Activated T-cell treated with anti-CD3 and anti-CD28 coated beads, Interleukin-2, amount 50 U/mL, for 72 hours (primary cell): Measurements from ENCODE around the gene MED26. TPM values are rescaled to one million over a fixed set of nuclear protein-coding genes. Genes with fewer than 3 reads are reported as not detected.
"Not testable (repeated sequence)": the region's sequence is repeated elsewhere in the genome, so short reads cannot be mapped to it uniquely, and the experiment has no call there.

Experiments
- ATAC-seq, 2 donors: fragments of 150-1000 bp; cut with Tn5 transposase; replicated peaks in 1 of 2; 2 replicates each; pipeline ENCODE4 v1.10.0; 2021; ENCODE audit warnings: moderate library complexity in 2 of 2, mild to moderate bottlenecking in 1 of 2
- DNase-seq, 2 donors: peaks; one replicate each; pipeline ENCODE4 v3.0.0; 2021 to 2022; ENCODE audit warnings: mixed read lengths in 1 of 2
- H3K27ac Mint-ChIP-seq: one replicate; pipeline ENCODE4 v1.8.0; 2022; ENCODE audit warnings: mild to moderate bottlenecking, moderate library complexity, mixed read lengths
- H3K27me3 Mint-ChIP-seq: one replicate; pipeline ENCODE4 v1.8.0; 2022; ENCODE audit warnings: low read depth, mixed read lengths
- H3K36me3 Mint-ChIP-seq, 2 donors: one replicate each; pipeline ENCODE4 v1.8.0; 2022; ENCODE audit warnings: mixed read lengths in 2 of 2, mild to moderate bottlenecking in 1 of 2; ENCODE audit not compliant: insufficient read depth in 2 of 2
- H3K4me1 Mint-ChIP-seq: one replicate; pipeline ENCODE4 v1.8.0; 2022; ENCODE audit warnings: low read depth, mixed read lengths
- H3K4me3 Mint-ChIP-seq, 2 donors: one replicate each; pipeline ENCODE4 v1.8.0; 2022; ENCODE audit warnings: mild to moderate bottlenecking in 2 of 2, mixed read lengths in 2 of 2, moderate library complexity in 2 of 2
- H3K9me3 Mint-ChIP-seq, 2 donors: one replicate each; pipeline ENCODE4 v1.8.0; 2022; ENCODE audit warnings: mixed read lengths in 2 of 2
- total RNA-seq, 2 donors: library from RNA; stranded (reverse); gene quantifications; one replicate each; pipeline ENCODE4 v1.2.3, GENCODE V29; 2022

The MED26 gene
- total RNA-seq, 2 donors from 2014 or later: 18.6 to 20.2 TPM

DNA sequence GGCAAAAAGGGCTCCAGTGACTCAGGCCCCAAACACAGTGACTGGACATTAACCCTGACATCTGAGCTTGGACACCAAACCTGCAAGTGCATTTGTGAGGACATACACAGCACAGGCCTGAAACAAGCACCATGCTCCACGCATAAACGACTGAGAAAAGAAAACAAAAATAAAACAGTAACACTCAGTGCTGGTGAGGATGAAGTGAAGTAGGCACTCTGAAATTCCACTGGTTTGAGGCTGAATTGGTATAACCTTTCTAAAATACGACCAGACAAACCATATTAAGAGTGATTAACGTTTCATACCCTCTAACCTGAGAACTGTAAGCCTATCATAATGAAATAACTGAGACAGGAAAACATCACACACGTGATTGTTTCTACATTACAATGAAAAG, 61.3 kb downstream of the MED26 start:
- H3K27me3 Mint-ChIP-seq: no peaks in the 10 kb centered on the region
- no peaks in the 10 kb centered on the region for H3K9me3 Mint-ChIP-seq
- DNase-seq (no peak), ATAC-seq (no peak)
- H3K36me3 Mint-ChIP-seq: peaks cover 11 to 18% of the 10 kb centered on the region in 2 donors
- peak overlapping the region; percentile 98 for H3K27ac Mint-ChIP-seq
- peak overlapping the region; percentile 83 to 85 for H3K4me3 Mint-ChIP-seq
- peaks cover 45% of the 10 kb centered on the region for H3K4me1 Mint-ChIP-seq

DNA sequence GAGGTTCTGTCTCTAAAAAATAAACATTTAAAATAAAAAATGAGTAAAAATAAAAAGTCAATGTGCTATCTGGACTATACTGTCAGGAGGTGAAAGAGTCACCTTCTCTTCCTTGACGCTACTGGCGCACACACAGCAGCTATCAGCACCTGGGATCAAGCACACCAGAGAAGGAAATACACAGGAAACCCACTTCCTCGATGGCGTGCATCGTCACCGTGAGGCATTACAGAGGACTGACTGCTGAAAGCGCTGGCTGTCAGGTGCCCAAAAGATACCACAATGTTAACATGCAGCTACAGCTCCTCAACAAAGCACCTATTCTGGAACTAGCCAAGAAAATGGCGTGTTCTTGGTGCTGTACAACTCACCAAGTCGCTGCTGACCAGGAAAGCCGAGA, 61.8 kb downstream of the MED26 start:
- peaks cover 40% of the 10 kb centered on the region for H3K4me1 Mint-ChIP-seq
- peak overlapping the region; percentile 98 for H3K27ac Mint-ChIP-seq
- no peaks in the 10 kb centered on the region for H3K27me3 Mint-ChIP-seq
- ATAC-seq (peak; percentile 95 to 98), DNase-seq (peak; percentile 62)
- peak overlapping the region; percentile 83 to 85 for H3K4me3 Mint-ChIP-seq
- H3K9me3 Mint-ChIP-seq: no peaks in the 10 kb centered on the region
- peaks cover 11 to 18% of the 10 kb centered on the region in 2 donors for H3K36me3 Mint-ChIP-seq

DNA sequence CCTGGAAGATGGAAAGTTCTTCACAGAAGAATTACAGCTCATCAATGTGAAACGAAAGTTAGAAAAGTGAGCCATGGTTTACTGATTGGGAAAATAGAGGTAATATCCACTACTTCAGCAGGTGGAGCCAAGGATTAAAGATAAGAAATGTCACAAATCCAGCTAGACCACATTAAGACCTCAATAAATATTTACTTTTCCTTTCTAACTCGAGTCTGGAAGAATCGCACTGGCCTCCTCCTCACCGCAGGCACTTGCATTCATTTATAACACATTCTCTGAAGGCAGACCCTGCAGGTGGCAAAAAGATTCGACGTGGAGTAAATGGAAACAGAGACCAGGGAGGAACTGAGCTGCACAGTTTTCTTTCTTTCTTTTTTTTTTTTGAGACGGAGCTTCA, 63.2 kb downstream of the MED26 start:
- H3K27me3 Mint-ChIP-seq: no peaks in the 10 kb centered on the region

DNA sequence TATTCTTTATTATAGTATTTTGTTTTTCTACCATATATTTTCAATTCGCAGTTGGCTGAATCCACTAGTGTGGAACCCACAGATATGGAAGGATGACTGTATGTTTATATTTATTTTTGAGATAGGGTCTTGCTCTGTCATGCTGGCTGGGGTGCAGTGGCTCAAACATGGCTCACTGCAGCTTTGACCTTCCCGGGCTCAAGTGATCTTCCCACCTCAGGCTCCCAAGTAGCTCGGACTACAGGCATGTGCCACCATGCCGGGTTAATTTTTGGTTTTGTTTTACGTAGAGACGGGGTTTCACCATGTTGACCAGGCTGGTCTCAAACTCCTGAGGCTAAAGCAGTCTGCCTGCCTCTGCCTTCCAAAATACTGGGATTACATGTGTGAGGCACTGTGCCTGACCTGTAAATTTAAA, 65.4 kb downstream of the MED26 start:
- H3K4me3 Mint-ChIP-seq: no peak overlapping the region
- no peaks in the 10 kb centered on the region for H3K27me3 Mint-ChIP-seq
- peaks cover 11 to 27% of the 10 kb centered on the region in 2 donors for H3K36me3 Mint-ChIP-seq
- H3K4me1 Mint-ChIP-seq: peaks cover 12% of the 10 kb centered on the region
- no peak for DNase-seq
- no peak for ATAC-seq
- H3K27ac Mint-ChIP-seq: no peak overlapping the region
- H3K9me3 Mint-ChIP-seq: no peaks in the 10 kb centered on the region

More for the DNA sequence above, 63.2 kb downstream of the MED26 start:
- H3K4me1 Mint-ChIP-seq: peaks cover 28% of the 10 kb centered on the region
- no peaks in the 10 kb centered on the region for H3K9me3 Mint-ChIP-seq
- DNase-seq: no peak
- no peak for ATAC-seq
- H3K36me3 Mint-ChIP-seq: peaks cover 11 to 22% of the 10 kb centered on the region in 2 donors
- H3K27ac Mint-ChIP-seq: no peak overlapping the region
- no peak overlapping the region for H3K4me3 Mint-ChIP-seq

DNA sequence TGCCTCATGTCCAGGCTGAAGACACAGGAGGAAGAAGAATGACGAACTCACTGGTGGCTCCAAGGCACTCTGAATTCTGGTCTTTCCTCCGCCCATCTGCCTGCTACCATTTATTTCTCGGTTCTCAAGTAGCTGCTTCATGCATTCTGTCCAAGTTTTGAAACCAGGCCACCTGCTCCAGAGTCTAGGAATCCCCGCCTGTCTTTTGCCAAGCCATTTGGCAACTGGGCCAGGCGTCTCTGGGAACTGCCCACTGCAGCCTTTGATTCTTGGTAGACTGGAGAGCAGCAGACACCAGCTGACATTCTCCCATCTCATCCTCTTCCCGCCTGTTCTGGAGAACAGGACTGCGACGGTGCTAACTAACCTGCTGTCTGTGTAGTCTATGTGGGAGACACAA, 66.6 kb downstream of the MED26 start:
- DNase-seq: no peak
- peaks cover 6% of the 10 kb centered on the region for H3K4me1 Mint-ChIP-seq
- H3K27ac Mint-ChIP-seq: no peak overlapping the region
- H3K9me3 Mint-ChIP-seq: no peaks in the 10 kb centered on the region
- no peaks in the 10 kb centered on the region for H3K27me3 Mint-ChIP-seq
- H3K36me3 Mint-ChIP-seq: peaks cover 11 to 21% of the 10 kb centered on the region in 2 donors
- ATAC-seq: no peak
- no peak overlapping the region for H3K4me3 Mint-ChIP-seq

DNA sequence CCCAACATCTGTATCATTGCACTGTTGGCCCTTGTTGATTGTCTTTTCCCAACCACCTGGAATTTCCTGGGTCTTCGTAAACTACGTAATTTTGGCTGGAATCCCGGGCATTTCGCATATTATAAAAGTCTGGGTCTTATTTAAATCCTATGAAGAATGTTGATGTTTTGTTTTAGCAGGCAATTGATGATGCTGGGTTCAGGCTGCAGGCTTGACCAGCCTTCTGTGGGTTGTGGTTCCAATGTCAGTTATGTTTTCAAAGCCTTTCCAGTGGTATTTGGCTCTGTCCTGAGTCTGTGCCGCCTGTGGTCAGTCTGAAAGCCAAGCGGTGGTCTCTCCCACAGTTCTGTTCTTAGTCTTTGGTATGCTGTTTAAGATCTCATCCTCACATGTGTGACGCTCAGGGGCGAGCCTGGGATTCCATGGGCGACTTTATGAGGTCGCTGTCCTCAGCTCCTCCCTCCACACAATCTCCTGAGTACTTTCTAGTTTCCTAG, 68.2 kb downstream of the MED26 start:
- H3K9me3 Mint-ChIP-seq: no peaks in the 10 kb centered on the region
- H3K27me3 Mint-ChIP-seq: no peaks in the 10 kb centered on the region
- ATAC-seq: no peak
- peaks cover 8 to 19% of the 10 kb centered on the region in 2 donors for H3K36me3 Mint-ChIP-seq
- H3K4me1 Mint-ChIP-seq: no peaks in the 10 kb centered on the region
- no peak for DNase-seq
- no peak overlapping the region for H3K4me3 Mint-ChIP-seq
- no peak overlapping the region for H3K27ac Mint-ChIP-seq

DNA sequence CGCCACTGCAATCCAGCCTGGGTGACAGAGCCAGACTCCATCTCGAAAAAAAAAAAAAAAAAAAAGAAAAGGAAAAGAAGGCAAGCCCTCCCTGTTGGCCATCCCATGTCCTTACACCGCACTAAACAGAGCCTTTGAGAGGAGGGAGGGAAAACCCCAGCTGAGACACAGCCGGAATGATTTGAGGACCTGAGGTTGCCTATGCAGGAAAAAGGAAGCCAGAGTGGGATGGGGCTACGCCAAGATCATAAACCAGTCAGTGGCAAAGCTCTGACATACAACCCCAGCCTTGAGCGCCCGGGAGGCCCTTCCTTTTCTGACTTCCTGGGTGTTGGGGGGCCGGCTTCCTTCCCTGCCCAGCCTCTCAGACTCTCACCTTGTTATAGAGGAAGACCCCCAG, 73.2 kb downstream of the MED26 start:
- Mint-ChIP-seq H3K4me3 (no peak overlapping the region), H3K27ac (peak overlapping the region; percentile 84), H3K27me3 (no peaks in the 10 kb centered on the region), H3K9me3 (no peaks in the 10 kb centered on the region), H3K4me1 (peaks cover 15% of the 10 kb centered on the region), H3K36me3 (peaks cover 9 to 14% of the 10 kb centered on the region in 2 donors)
- DNase-seq (no peak), ATAC-seq (no peak)

DNA sequence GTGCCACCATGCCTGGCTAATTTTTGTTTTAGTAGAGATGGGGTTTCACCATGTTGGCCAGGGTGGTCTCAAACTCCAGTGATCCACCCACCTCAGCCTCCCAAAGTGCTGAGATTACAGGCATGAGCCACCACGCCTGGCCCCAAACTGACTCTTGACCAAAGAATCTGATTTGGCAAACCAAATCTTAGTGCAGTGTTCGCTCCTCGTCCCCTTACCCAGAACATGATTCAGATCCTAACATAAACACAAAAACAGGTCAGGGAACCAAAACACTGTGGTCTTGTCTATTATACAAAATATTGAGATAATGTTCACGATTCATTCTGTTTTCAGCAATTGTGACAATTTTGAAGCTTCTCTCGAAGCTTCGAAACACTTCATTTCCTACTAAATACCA, 76.1 kb downstream of the MED26 start:
- DNase-seq, H3K36me3 Mint-ChIP-seq, H3K27ac Mint-ChIP-seq, H3K9me3 Mint-ChIP-seq, H3K27me3 Mint-ChIP-seq, H3K4me3 Mint-ChIP-seq, ATAC-seq: not testable (repeated sequence)
- H3K4me1 Mint-ChIP-seq: peaks cover 28% of the 10 kb centered on the region

DNA sequence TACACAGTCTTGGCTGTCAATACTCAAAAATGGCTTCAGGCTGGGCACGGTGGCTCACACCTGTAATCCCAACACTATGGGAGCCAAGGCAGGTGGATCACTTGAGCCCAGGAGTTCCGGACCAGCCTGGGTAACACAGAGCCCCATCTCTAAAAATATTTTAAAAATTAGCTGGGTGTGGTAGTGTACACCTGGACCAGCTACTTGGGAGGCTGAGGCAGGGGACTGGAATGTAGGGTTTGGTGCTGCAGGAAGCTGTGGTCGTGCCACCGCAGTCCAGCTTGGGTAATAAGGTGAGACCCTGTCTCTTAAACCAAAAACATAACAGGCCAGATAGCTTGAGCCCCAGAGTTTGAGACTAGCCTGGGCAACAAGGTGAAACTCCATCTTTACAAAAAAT, 79.0 kb downstream of the MED26 start:
- peaks cover 39% of the 10 kb centered on the region for H3K4me1 Mint-ChIP-seq
- no peak for DNase-seq
- peaks cover 4 to 5% of the 10 kb centered on the region in 2 donors for H3K36me3 Mint-ChIP-seq
- H3K27me3 Mint-ChIP-seq: no peaks in the 10 kb centered on the region
- H3K9me3 Mint-ChIP-seq: no peaks in the 10 kb centered on the region
- no peak for ATAC-seq
- H3K4me3 Mint-ChIP-seq: no peak overlapping the region
- H3K27ac Mint-ChIP-seq: no peak overlapping the region

DNA sequence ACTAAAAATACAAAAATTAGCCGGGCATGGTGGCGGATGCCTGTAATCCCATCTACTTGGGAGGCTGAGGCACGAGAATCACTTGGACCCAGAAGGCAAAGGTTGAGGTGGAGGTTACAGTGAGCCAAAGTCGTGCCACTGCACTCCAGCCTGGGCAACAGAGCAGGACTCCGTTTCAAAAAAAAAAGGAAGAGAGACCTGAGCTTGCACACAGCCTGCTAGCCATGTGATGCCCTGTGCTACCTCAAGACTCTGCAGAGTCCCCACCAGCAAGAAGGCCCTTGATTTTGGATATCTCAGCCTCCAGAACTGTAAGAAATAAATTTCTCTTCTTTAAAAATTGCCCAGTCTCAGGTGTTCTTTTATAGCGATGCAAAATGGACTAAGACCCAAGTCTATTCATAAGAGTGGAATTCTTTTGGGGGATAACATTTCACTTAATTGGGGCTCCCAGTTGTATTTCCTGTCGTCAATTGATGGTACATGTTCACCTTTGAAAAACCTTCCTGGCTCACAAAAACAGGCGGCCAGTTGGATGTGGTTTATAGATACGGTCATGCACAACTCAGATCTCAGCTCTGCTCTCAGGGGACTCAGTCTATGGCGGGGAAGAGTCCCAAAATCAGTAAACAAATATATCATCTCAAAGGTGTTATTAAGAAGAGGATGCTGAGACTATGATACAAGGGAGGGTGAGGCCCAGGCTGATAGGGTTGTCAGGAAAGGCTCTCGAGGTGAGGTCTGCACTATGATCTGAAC, 83.4 kb downstream of the MED26 start:
- ATAC-seq: no peak
- Mint-ChIP-seq H3K4me3 (peak overlapping the region; percentile 23 to 51), H3K9me3 (no peaks in the 10 kb centered on the region), H3K27ac (peak overlapping the region; percentile 6), H3K27me3 (no peaks in the 10 kb centered on the region), H3K4me1 (peaks cover 52% of the 10 kb centered on the region), H3K36me3 (peaks cover 0 to 13% of the 10 kb centered on the region in 2 donors)
- DNase-seq: no peak

DNA sequence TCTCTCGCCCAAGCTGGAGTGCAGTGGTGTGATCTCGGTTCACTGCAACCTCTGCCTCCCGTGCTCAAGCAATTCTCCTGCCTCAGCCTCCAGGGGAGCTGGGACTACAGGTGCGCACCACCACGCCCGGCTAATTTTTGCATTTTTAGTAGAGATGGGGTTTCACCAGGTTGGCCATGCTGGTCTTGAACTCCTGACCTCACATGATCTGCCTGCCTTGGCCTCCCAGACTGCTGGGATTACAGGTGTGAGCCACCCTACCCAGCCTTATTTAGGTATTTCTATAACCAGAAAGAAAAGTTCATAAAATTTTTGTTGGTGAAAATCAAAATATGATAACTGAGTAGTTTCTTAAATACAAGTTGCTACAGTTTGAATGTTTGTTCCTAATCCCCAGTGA, 84.3 kb downstream of the MED26 start:
- not testable (repeated sequence) for H3K27ac Mint-ChIP-seq, H3K9me3 Mint-ChIP-seq, ATAC-seq, DNase-seq, H3K27me3 Mint-ChIP-seq
- Mint-ChIP-seq H3K4me1 (peaks cover 59% of the 10 kb centered on the region), H3K4me3 (peak overlapping the region; percentile 95 to 99), H3K36me3 (peaks cover 0 to 18% of the 10 kb centered on the region in 2 donors)

DNA sequence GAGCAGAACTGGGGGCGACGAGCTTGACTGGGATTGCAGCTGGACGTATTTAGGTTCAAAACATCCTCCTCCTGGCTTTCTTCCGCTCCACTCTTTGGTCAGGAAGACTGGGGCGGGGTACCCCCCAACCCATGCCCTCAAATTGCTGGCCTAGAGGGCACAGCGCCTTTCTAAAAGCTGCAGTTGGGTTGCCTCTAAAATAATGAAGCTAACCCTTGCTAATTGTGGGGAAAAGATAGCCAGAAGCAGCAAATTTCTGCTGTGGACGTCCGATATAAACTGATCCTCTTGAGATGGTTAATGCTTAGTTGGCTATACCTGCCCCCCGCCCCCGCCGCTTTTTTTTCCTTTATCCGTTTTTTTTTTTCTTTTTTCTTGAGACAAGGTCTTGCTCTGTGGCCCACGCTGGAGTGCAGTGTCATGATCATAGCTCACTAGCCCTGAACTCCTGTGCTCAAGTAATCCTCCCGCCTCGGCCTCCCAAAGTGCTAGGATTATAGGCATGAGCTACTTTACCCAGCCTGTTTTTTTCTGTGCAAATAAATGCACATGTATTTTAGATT, 85.0 kb downstream of the MED26 start:
- H3K4me3 Mint-ChIP-seq: peak overlapping the region; percentile 95 to 99
- no peak for DNase-seq
- no peaks in the 10 kb centered on the region for H3K9me3 Mint-ChIP-seq
- H3K27ac Mint-ChIP-seq: peak overlapping the region; percentile 96
- peaks cover 2 to 25% of the 10 kb centered on the region in 2 donors for H3K36me3 Mint-ChIP-seq
- no peaks in the 10 kb centered on the region for H3K27me3 Mint-ChIP-seq
- H3K4me1 Mint-ChIP-seq: peaks cover 64% of the 10 kb centered on the region
- no peak for ATAC-seq

DNA sequence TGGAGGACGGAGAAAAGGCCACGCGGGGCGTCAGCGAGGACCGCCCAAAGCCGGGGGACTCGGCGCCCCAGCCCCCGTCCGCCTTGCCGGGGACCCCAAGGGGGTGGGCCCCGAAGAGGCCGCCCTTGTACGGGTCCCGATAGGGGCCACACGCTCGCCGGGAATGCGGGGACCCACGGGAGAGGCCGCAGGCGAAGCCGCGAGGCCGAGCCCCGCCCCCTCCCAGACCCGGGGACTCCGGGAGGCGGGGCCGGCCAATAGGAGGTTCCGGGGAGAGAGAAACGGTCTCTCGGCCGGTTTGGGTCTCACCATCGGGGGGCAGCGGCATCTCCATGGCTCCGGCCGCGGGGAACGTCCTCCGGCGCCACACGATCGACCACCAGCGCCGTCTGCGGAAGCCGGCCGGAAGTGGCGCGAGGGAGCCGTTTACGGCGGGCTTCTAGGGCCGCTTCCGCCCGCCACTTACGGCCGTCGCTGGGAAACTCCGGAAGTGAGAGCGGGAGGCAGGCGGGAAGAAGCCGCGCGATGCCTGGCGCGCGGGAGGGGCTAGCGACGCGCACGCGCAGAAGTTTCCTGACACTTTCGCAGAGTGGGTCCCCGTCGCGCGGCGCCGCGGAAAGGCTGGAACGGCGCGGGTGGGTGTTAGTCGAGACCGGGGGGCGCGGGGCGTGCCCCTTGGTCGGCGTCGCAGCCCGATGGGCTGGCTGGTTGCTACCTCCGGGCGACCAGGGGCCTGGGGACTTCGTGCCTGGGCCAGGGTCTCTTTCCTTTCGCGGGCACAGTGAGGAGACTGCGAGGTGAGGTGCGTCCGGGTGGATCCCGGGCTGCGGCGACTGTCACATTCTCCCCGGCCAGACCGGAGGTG, 85.7 kb downstream of the MED26 start, which contains the start of gene CHERP:
Gene CHERP, minus strand, starts transcription at position 393 of the 865 bp plus-strand sequence. Its CDS starts 59 bp downstream, at position 334.
- DNase-seq: peak; percentile 95
- peaks cover 59% of the 10 kb centered on the region for H3K4me1 Mint-ChIP-seq
- peaks cover 2 to 28% of the 10 kb centered on the region in 2 donors for H3K36me3 Mint-ChIP-seq
- no peaks in the 10 kb centered on the region for H3K27me3 Mint-ChIP-seq
- peak within 1 kb of the TSS; percentile 95 to 99 for H3K4me3 Mint-ChIP-seq
- H3K27ac Mint-ChIP-seq: peak within 1 kb of the TSS; percentile 96
- H3K9me3 Mint-ChIP-seq: no peaks in the 10 kb centered on the region
- peak; percentile 85 to 87 for ATAC-seq
